Left ventricle myocardium inferior (tissue), 1 donor: ENCODE measurements around the gene CFI. TPM values are rescaled to one million over a fixed set of nuclear protein-coding genes. Genes with fewer than 3 reads are reported as not detected.
A peak's percentile ranks its signal among the peaks of the same experiment; 100 is the strongest.
"Not testable (repeated sequence)": the region's sequence is repeated elsewhere in the genome, so short reads cannot be mapped to it uniquely, and the experiment has no call there.

Experiments used
- DNase-seq: peaks from one replicate; pipeline ENCODE4 v3.0.0-alpha.2; 2020
- H3K27ac ChIP-seq: fragments of 200-600 bp; replicated peaks from 2 replicates; pipeline ENCODE4 v1.8.0; 2021
- H3K27me3 ChIP-seq: fragments of 200-600 bp; 2 replicates; pipeline ENCODE4 v1.8.0; 2021; ENCODE audit warnings: low read depth
- H3K36me3 ChIP-seq: fragments of 200-600 bp; 2 replicates; pipeline ENCODE4 v1.8.0; 2021
- H3K4me1 ChIP-seq: fragments of 200-600 bp; 2 replicates; pipeline ENCODE4 v1.8.0; 2021
- H3K4me3 ChIP-seq: fragments of 200-600 bp; 2 replicates; pipeline ENCODE4 v1.8.0; 2021; ENCODE audit warnings: mild to moderate bottlenecking, moderate library complexity
- H3K9me3 ChIP-seq: fragments of 200-600 bp; replicated peaks from 2 replicates; pipeline ENCODE4 v1.8.0; 2021
- intact Hi-C: fragments of 100-400 bp; cut with micrococcal nuclease; formaldehyde crosslinking; loops from one replicate; pipeline ENCODE4 v1.11.0; 2022
- total RNA-seq: library from RNA; stranded (reverse); fragmentation: NEBNext Ultra II Directional; extraction: Animal tissue kit (Norgen Biotek cat#: 25700); gene quantifications from one replicate; pipeline ENCODE4 v1.2.1, GENCODE V29; 2021
- TF ChIP-seq, protein P1 (sequence below): fragments of 200-600 bp; IDR thresholded peaks from 2 replicates; pipeline ENCODE4 v1.8.0; 2021; ENCODE audit warnings: antibody characterized with exemption, mild to moderate bottlenecking, borderline replicate concordance
- donor health status: DM: no; HTN: yes; CAD: no; lungs with severe emphysema.

Gene CFI
- total RNA-seq, 1 donor from 2014 or later: 6.8 TPM

DNA sequence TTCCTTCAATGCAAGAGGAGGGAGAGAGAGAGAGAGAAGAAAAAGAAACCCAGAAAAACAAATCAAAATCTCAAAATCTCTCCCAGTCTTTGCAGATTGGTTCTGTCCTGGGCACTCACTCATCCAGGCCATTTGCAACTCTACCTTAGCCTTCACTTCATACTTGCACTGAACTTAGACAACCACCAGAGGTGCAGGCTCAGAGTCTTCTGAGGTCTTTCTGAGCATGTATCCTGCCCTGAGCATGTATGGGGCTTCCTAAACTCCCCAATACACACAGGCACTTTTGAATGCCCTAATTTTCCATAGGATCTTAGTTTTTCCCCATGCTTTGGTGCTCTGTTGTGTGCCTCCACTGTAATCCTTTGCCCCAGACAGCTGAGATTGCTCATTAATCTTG, 2.9 kb downstream of the CFI start:
- no peak for DNase-seq
- no peaks in the 10 kb centered on the region for H3K27me3 ChIP-seq
- no peak overlapping the region for H3K27ac ChIP-seq
- no peaks in the 10 kb centered on the region for H3K36me3 ChIP-seq
- intact Hi-C loops: no loop called here
- peaks cover 5% of the 10 kb centered on the region for H3K4me1 ChIP-seq
- TF ChIP-seq, protein P1, sequence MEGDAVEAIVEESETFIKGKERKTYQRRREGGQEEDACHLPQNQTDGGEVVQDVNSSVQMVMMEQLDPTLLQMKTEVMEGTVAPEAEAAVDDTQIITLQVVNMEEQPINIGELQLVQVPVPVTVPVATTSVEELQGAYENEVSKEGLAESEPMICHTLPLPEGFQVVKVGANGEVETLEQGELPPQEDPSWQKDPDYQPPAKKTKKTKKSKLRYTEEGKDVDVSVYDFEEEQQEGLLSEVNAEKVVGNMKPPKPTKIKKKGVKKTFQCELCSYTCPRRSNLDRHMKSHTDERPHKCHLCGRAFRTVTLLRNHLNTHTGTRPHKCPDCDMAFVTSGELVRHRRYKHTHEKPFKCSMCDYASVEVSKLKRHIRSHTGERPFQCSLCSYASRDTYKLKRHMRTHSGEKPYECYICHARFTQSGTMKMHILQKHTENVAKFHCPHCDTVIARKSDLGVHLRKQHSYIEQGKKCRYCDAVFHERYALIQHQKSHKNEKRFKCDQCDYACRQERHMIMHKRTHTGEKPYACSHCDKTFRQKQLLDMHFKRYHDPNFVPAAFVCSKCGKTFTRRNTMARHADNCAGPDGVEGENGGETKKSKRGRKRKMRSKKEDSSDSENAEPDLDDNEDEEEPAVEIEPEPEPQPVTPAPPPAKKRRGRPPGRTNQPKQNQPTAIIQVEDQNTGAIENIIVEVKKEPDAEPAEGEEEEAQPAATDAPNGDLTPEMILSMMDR: no peak
- H3K9me3 ChIP-seq: peaks cover 41% of the 10 kb centered on the region
- H3K4me3 ChIP-seq: no peak overlapping the region

DNA sequence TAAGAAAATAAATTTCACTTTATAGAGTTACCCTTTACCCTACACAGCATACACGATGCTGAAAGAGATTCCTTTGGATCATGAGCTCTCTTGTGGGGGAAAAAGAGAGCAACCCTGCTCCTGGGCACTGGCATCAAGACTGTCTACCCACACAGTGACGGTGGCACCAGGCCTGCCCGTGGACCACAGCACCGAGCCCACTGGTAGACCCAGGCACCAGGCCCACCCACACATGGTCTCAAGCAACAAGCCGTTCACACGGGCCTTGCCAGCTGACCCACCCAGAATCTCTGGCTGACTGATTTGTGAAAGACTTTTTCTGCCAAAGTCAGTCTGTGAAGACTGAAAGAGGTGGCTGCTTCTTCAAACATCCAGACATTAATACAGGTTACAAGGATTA, 6.7 kb downstream of the CFI start:
- TF ChIP-seq, protein P1: no peak
- Histone ChIP-seq H3K27ac (no peak overlapping the region), H3K36me3 (no peaks in the 10 kb centered on the region), H3K4me1 (no peaks in the 10 kb centered on the region), H3K4me3 (no peak overlapping the region), H3K27me3 (no peaks in the 10 kb centered on the region), H3K9me3 (peaks cover 53% of the 10 kb centered on the region)
- intact Hi-C loops: no loop called here
- DNase-seq: no peak

DNA sequence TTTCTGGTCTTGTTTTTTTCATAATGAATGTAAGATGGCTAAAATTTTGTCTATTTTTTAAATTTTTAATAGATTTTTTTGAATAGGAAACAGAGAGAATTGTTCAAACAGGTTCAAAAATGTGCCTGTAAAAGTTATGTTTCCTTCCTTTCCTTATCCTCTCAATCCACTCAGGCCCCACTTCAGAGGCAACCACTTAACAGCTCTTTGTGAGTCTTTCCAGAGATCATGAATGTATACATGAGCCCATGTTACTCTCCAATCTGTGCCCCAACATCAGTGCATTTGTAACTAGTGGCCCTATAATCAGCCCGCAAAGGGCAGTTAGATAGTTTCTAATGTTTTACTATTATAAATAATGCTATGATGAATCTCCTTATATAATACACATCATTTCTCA, 14.0 kb downstream of the CFI start:
- no peak overlapping the region for H3K4me3 ChIP-seq
- peaks cover 5% of the 10 kb centered on the region for H3K9me3 ChIP-seq
- H3K27me3 ChIP-seq: no peaks in the 10 kb centered on the region
- TF ChIP-seq, protein P1: no peak
- H3K36me3 ChIP-seq: no peaks in the 10 kb centered on the region
- H3K4me1 ChIP-seq: no peaks in the 10 kb centered on the region
- DNase-seq: no peak
- intact Hi-C loops: no loop called here
- H3K27ac ChIP-seq: no peak overlapping the region

DNA sequence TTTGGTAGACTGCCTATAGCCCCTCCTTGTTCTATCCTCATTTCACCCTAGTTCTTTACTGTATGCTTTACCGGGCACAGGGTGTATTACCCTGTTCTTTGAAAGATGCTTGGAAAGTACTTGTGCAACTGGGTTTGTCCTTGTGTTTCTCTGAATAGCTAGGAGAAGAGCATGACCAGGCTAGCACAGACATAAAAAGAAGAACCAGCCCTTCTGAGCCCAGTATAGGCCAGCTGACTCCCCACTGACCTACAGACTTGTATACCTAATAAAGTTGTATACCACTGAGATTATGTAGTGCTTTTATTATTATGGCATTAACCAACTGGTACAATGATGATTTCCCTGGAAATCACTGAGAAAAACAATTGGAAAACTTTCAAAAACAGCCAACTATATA, 15.0 kb downstream of the CFI start:
- intact Hi-C loops: no loop called here
- TF ChIP-seq, protein P1: no peak
- no peak overlapping the region for H3K4me3 ChIP-seq

DNA sequence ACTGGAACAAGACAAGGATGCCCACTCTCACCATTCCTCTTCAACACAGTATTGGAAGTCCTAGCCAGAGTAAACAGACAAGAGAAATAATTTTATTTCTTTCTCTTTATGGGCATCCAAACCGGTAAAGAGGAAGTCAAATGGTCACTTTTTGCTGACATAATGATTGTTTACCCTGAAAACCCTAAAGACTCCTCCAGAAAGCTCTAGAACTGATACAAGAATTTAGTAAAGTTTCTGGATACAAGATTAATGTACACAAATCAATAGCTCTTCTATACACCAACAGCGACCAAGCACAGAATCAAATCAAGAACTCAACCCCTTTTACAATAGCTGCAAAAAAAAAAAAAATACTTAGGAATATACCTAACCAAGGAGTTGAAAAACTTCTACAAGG, 19.7 kb downstream of the CFI start:
- H3K9me3 ChIP-seq, H3K27ac ChIP-seq, H3K4me3 ChIP-seq, H3K36me3 ChIP-seq, H3K27me3 ChIP-seq, intact Hi-C loops, H3K4me1 ChIP-seq, DNase-seq: not testable (repeated sequence)

More for the DNA sequence above, 15.0 kb downstream of the CFI start:
- Histone ChIP-seq H3K4me1 (no peaks in the 10 kb centered on the region), H3K27me3 (no peaks in the 10 kb centered on the region), H3K27ac (no peak overlapping the region), H3K9me3 (peaks cover 3% of the 10 kb centered on the region), H3K36me3 (no peaks in the 10 kb centered on the region)
- DNase-seq: no peak

DNA sequence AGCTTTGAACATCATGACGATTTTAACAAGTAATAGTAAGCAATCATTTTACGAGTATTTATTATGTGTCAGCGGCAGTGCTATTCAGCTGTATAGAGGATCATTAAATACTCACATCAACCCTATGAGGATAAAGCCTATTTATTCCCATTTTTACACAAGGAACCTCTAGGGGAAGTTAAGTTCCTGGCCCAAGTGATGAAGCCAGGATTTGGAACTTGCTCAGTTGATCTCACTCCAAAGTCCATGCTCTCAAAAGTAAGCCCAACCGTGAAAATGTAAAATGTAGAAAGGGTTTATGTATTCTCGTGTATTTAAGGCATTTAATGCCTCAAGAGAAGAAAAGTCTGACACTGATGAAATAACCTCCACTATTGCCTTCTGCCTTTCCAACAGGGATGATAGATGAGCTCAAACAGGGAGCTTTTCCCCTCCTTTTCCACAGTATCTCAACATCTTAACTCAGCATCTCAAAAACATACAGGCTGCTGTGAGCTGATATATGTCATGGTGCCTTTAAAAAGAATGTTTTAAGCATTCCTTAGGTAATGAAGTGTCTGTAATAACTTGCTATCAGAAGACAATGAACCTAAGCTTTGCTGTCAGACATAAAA, 36.9 kb downstream of the CFI start:
- Histone ChIP-seq H3K9me3 (no peaks in the 10 kb centered on the region), H3K27ac (peak overlapping the region; percentile 56), H3K36me3 (peaks cover 10% of the 10 kb centered on the region), H3K4me3 (no peak overlapping the region), H3K4me1 (peaks cover 3% of the 10 kb centered on the region), H3K27me3 (no peaks in the 10 kb centered on the region)
- intact Hi-C loops: no loop called here
- TF ChIP-seq, protein P1: no peak
- DNase-seq: no peak
